Measurements from ENCODE around the gene LIMS3. TPM values are rescaled to one million over a fixed set of nuclear protein-coding genes. Genes with fewer than 3 reads are reported as not detected.
"Not testable (repeated sequence)": the region's sequence is repeated elsewhere in the genome, so short reads cannot be mapped to it uniquely, and the experiment has no call there.

Gene LIMS3
- total and polyA plus RNA-seq, 2 experiments from 2014 or later = 4.3 to 5.7 TPM

DNA sequence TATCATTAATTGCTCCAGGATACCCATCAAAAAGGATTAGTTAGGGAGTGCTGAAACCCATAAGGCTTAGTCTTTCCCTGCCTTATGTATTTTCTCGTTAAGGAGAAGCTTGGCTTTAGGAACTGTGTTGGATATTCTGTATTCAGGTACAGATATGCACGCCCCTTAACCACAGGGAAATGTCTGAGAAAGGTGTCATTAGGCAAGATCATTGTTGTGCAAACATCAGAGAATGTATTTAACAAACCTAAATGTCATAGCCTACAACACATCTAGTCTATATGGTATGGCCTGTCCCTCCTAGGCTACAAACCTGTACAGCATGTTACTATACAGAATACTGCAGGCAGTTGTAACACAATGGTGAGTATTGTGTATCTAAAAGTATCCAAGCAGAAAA lies 10.1 kb downstream of the LIMS3 start:
- not testable (repeated sequence) for H3K27ac ChIP-seq; DNase-seq (ENCODE audit: low read depth in 1 of 2, low spot score in 1 of 2); H3K4me1 ChIP-seq (ENCODE audit: low read depth); H3K9me3 ChIP-seq (ENCODE audit: low read depth); H3K36me3 ChIP-seq; H3K27me3 ChIP-seq; H3K4me3 ChIP-seq

DNA sequence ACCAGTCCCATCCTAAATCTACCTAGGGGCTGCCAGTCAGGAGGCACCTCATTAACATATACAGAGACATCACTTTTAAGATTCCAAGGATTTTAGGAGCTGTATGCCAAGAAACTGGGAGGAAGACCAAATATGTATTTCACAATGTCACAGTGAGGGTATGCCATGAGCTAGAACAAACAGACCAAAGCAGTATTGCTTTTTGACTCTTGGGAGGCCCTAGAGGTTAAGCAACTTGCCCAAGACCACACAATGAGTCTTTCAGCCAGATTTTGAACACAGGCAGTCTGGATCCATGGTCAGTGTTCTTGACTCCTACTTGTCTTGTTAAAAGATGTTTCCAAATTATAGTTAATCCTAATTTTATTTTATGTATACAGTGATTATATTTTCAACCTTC lies 12.3 kb downstream of the LIMS3 start:
- H3K36me3 ChIP-seq = not testable (repeated sequence)

GRCh38 chr2:109913911-109914310 lies 15.4 kb downstream of the LIMS3 start:
- not testable (repeated sequence) for H3K4me1 ChIP-seq (ENCODE audit: low read depth); H3K36me3 ChIP-seq

More for the DNA sequence above, 12.3 kb downstream of the LIMS3 start:
- not testable (repeated sequence) for H3K4me1 ChIP-seq (ENCODE audit: low read depth); H3K4me3 ChIP-seq; DNase-seq (ENCODE audit: low read depth in 1 of 2, low spot score in 1 of 2); H3K27me3 ChIP-seq; H3K9me3 ChIP-seq (ENCODE audit: low read depth); H3K27ac ChIP-seq

DNA sequence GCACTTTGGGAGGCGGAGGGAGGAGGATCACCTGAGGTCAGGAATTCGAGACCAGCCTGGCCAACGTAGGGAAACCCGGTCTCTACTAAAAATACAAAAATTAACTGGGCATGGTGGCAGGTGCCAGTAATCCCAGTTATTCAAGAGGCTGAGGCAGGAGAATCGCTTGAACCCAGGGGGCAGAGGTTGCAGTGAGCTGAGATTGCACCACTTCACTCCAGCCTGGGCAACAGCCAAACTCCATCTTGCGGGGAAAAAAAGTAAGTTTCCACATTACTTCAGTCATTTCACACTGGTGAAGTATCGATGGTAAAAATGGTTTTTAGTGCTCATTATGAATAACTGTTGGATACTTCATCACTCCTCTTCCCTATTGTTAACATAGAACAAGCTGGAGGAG lies 16.1 kb downstream of the LIMS3 start:
- not testable (repeated sequence) for H3K27me3 ChIP-seq; H3K27ac ChIP-seq; H3K4me3 ChIP-seq; H3K9me3 ChIP-seq (ENCODE audit: low read depth); H3K4me1 ChIP-seq (ENCODE audit: low read depth); DNase-seq (ENCODE audit: low read depth in 1 of 2, low spot score in 1 of 2); H3K36me3 ChIP-seq

More at GRCh38 chr2:109913911-109914310, 15.4 kb downstream of the LIMS3 start:
- not testable (repeated sequence) for H3K4me3 ChIP-seq; H3K9me3 ChIP-seq (ENCODE audit: low read depth); H3K27ac ChIP-seq; DNase-seq (ENCODE audit: low read depth in 1 of 2, low spot score in 1 of 2); H3K27me3 ChIP-seq

DNA sequence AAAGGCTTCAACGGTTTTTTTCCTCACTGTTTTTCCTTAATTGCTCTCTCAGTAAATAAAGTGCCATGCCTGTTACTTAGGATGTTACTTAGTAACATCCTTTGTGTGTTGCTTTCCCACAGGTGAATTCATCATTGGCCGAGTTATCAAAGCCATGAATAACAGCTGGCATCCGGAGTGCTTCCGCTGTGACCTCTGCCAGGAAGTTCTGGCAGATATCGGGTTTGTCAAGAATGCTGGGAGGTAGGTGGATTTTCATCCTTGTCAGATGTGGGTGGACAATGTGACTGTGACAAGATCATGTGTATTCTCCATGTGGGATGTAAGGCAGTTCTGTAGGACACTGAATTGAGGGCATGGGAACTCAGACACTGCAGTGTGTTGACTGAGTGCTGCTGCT lies 17.3 kb downstream of the LIMS3 start:
- H3K4me3 ChIP-seq; H3K27ac ChIP-seq; H3K36me3 ChIP-seq; H3K4me1 ChIP-seq (ENCODE audit: low read depth); DNase-seq (ENCODE audit: low read depth in 1 of 2, low spot score in 1 of 2); H3K9me3 ChIP-seq (ENCODE audit: low read depth); H3K27me3 ChIP-seq: not testable (repeated sequence)

- not testable (repeated sequence) for H3K9me3 ChIP-seq (ENCODE audit: low read depth); H3K4me3 ChIP-seq; DNase-seq (ENCODE audit: low read depth in 1 of 2, low spot score in 1 of 2); H3K27me3 ChIP-seq; H3K27ac ChIP-seq; H3K4me1 ChIP-seq (ENCODE audit: low read depth); H3K36me3 ChIP-seq
These were observed 21.7 kb downstream of the LIMS3 start for GRCh38 chr2:109920162-109920561.

DNA sequence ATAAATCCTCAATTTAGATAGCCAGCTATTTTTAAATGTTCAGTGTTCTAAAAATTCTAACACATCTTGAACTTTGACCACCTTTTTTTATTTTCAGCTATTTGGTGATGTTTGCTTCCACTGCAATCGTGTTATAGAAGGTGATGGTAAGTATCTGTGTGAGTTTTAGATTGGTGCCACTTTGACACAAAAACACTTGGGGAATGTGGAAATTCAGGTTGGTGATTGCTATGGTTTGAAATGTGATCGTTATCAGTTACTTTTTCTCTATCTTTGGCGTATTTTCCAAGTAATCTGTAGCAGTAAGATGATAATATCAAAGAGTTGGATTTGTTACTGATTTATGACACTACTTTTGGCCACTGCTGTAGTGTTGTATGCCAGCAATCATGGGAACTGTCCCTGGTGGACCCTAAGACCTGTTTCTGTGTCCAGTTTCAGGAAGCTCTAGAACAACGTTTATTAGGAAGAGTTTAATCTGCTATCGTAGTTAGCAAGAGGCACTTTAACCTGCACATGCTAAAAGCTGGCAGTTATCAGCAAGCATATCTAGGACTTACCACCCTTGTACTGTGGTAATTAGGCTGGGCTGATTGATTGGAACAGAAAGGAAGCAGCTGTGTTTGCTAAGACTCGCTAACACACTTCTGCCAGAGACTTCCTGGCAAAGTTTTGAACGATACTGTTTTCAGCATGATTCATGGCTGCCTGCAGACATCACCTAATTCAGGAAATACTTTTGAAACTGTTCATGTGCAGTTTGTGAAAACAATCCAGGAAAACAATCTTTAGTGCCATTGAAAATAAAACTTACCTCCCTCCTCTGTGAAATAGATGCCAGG lies 23.3 kb downstream of the LIMS3 start:
- not testable (repeated sequence) for H3K9me3 ChIP-seq (ENCODE audit: low read depth); H3K4me3 ChIP-seq; H3K36me3 ChIP-seq; H3K27me3 ChIP-seq; H3K4me1 ChIP-seq (ENCODE audit: low read depth); DNase-seq (ENCODE audit: low read depth in 1 of 2, low spot score in 1 of 2); H3K27ac ChIP-seq

DNA sequence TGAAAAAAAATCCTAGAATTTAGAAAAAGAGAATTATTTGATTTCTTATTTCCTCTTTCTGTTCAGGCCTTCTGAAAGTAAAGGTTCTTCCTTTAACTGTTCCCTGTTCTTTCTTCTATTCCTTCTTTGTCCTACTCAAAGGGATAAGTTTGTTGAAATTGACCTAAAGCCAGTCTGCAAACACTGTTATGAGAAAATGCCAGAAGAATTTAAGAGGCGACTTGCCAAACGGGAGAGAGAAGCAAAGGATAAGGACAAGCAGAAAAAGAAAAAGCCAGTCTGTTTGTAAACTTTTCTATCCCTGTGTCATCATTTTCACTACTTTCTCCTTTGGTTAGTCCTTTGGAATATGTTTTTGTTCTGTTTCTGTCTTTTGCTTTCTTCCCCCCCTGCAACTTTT lies 26.0 kb downstream of the LIMS3 start:
- not testable (repeated sequence) for H3K9me3 ChIP-seq (ENCODE audit: low read depth); H3K27me3 ChIP-seq; H3K4me1 ChIP-seq (ENCODE audit: low read depth); H3K4me3 ChIP-seq; H3K36me3 ChIP-seq; H3K27ac ChIP-seq; DNase-seq (ENCODE audit: low read depth in 1 of 2, low spot score in 1 of 2)

DNA sequence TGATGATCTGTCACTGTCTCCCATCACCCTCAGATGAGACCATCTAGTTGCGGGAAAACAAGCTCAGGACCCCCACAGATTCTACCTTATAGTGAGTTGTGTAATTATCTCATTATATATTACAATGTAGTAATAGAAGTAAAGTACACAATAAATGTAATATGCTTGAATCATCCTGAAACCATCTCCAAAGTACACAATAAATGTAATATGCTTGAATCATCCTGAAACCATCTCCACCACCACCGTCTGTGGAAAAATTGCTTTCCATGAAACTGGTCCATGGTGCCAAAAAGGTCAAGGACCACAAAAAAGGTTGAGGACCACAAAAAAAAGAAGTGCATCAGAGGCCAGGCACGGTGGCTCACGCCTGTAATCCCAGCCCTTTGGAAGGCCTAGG lies 29.3 kb downstream of the LIMS3 start:
- DNase-seq (ENCODE audit: low read depth in 1 of 2, low spot score in 1 of 2); H3K4me3 ChIP-seq; H3K27me3 ChIP-seq; H3K27ac ChIP-seq; H3K36me3 ChIP-seq; H3K4me1 ChIP-seq (ENCODE audit: low read depth); H3K9me3 ChIP-seq (ENCODE audit: low read depth): not testable (repeated sequence)

DNA sequence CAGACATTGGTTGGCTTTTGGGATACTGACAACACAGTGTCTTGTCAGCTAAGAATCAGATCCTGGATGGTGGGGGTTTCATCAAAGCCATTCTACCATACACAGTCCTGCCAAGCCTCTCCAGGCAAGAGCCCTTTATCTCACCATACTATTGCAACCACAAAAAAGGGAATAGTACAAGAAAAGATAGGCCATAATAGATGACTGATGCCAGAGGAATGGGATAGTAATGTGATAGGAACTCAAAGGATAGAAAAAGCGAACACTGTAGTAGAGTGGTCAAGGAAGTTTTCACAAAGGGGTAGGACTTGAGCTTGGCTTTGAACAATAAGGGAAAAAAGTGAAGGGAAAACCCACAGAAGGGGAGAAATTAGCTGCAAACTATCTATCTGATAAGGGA lies 30.7 kb downstream of the LIMS3 start:
- DNase-seq (ENCODE audit: low read depth in 1 of 2, low spot score in 1 of 2); H3K4me3 ChIP-seq; H3K9me3 ChIP-seq (ENCODE audit: low read depth); H3K36me3 ChIP-seq; H3K27me3 ChIP-seq; H3K4me1 ChIP-seq (ENCODE audit: low read depth); H3K27ac ChIP-seq: not testable (repeated sequence)

- not testable (repeated sequence) for H3K9me3 ChIP-seq (ENCODE audit: low read depth); H3K27me3 ChIP-seq; DNase-seq (ENCODE audit: low read depth in 1 of 2, low spot score in 1 of 2); H3K27ac ChIP-seq; H3K36me3 ChIP-seq; H3K4me1 ChIP-seq (ENCODE audit: low read depth); H3K4me3 ChIP-seq
These were observed 38.0 kb downstream of the LIMS3 start for GRCh38 chr2:109936534-109936933.

DNA sequence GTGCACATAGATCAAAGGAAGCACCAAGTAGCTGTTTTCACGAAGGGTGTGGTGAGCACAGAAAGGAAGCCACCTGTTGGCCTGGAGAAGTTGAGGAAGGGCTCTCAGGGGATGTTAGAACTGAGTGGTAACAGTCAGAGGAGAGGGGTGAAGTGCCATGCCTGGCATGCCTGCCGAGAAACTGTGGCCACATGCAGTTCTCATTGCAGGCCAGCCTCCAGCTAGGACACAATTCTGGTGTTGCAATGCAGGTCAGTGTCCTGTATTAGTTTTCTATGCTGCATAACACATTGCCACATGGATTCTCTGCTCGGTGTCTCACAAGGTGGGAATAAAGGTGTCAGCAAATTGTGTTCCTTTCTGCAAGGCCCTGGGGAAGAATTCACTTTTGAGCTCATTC lies 46.9 kb downstream of the LIMS3 start:
- not testable (repeated sequence) for H3K4me3 ChIP-seq; H3K27me3 ChIP-seq; H3K9me3 ChIP-seq (ENCODE audit: low read depth); H3K36me3 ChIP-seq; H3K27ac ChIP-seq; H3K4me1 ChIP-seq (ENCODE audit: low read depth); DNase-seq (ENCODE audit: low read depth in 1 of 2, low spot score in 1 of 2)

DNA sequence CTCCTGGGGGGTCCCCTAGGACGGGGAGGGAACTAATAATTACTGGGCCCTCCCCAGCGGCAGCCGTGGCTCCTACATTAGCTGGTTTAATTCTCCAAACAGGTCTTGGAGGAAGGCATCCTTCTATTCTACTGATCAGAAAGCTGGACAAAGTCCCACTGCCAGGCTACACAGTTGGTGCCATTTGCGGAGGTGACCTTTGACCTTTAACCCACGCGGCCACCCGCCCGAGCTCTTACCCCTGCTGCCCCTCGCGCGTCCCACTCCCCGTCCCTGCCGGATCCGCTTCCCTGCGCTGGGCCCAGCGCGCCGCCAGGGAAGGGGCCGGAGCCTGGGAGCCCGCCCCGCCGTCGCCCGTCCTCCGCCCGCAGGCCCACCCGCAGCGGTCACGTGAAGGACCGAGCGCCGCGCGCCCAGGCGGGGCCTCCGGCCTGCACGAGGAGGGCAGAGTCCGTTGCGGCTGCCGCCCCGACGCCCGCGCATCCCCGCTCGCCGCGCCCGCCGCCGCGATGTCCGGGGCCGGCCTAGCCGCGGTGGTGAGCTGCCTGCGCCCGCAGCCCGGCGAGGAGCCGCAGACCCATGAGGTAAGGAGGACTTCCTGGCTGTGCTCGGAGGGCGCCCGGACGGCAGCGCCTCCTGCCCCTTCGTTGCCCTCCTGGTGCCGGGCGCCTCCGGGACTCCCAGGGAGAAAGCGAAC lies 48.9 kb downstream of the LIMS3 start:
- H3K36me3 ChIP-seq; H3K9me3 ChIP-seq (ENCODE audit: low read depth); DNase-seq (ENCODE audit: low read depth in 1 of 2, low spot score in 1 of 2); H3K27ac ChIP-seq; H3K27me3 ChIP-seq; H3K4me1 ChIP-seq (ENCODE audit: low read depth); H3K4me3 ChIP-seq: not testable (repeated sequence)

DNA sequence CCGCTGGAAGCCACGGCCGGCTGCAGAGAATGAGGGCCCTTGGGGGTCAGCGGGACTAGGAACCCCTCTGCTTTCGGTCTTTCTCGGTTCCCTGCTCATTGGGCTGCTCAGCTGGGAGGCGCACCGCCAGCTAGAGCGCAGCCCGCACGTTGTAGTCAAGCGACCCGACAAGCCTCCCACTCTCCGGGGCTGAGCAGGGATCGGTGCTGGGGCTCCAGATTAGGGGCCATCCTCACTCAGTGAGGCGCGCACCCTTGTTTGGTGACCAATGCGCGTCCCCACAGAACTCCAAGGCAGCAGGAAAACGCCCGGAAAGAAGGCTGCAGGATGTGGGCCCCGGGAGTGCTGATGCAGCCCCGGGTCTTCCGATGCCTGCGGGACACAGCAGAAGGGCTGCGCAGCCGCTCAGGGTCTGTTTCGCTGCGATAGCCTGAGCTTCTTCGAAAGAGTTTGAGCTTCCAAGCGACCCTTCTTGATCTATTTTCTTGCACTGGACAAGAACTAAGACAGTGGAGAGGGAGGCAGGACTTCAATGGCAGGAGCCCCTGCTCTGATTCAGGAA lies 49.6 kb downstream of the LIMS3 start:
- H3K4me1 ChIP-seq (ENCODE audit: low read depth); DNase-seq (ENCODE audit: low read depth in 1 of 2, low spot score in 1 of 2); H3K27ac ChIP-seq; H3K4me3 ChIP-seq; H3K27me3 ChIP-seq; H3K9me3 ChIP-seq (ENCODE audit: low read depth); H3K36me3 ChIP-seq: not testable (repeated sequence)
